ENCODE measurements around the gene SEC22B. TPM values are rescaled to one million over a fixed set of nuclear protein-coding genes. Genes with fewer than 3 reads are reported as not detected.
"Not testable (repeated sequence)": the region's sequence is repeated elsewhere in the genome, so short reads cannot be mapped to it uniquely, and the experiment has no call there.

SEC22B gene
- total and polyA plus RNA-seq, 12 donors: 18.0 to 59.8 (median 31.8) TPM

GRCh38 chr1:120103768-120104167 lies 72.6 kb downstream of the SEC22B start:
- H3K27ac ChIP-seq; intact Hi-C loops (cut with DNase I); H3K27me3 ChIP-seq; H3K4me1 ChIP-seq (replicated peaks in 1 of 2); H3K4me3 ChIP-seq; H3K36me3 ChIP-seq (replicated peaks in 1 of 2); H3K9me3 ChIP-seq (replicated peaks in 1 of 3); DNase-seq: not testable (repeated sequence)
- WGBS, 4 donors: no CpG with 5 or more reads among the region's 3 CpGs

GRCh38 chr1:120101593-120101992 lies 74.7 kb downstream of the SEC22B start:
- H3K4me1 ChIP-seq (replicated peaks in 1 of 2); H3K27me3 ChIP-seq; H3K4me3 ChIP-seq; H3K9me3 ChIP-seq (replicated peaks in 1 of 3); DNase-seq; H3K27ac ChIP-seq; intact Hi-C loops (cut with DNase I); H3K36me3 ChIP-seq (replicated peaks in 1 of 2): not testable (repeated sequence)
- 58 to 95% (median 88%) methylated on average over 1 of the region's 1 CpG; no CpG with 5 or more reads in 1 of the 4 donors for WGBS, 4 donors

Small RNA genes lying within 50 kb of the gene (small RNA-seq; reads per million reads assigned to genes)
- gene RNU6-465P: 0 reads per million in 2 donors

Other genes starting within 250 kb of the SEC22B start
- gene NOTCH2, start 106.9 kb downstream of the SEC22B start, total RNA-seq: 100 to 1,000 TPM in 2 of 9 donors, 10 to 100 TPM in 7; 56.0 to 138 (median 77.3) TPM
- 10 to 100 TPM in 1 of 3 donors, 1 to 10 TPM in 2; 5.4 to 21.1 (median 9.3) TPM for gene NOTCH2, start 106.9 kb downstream of the SEC22B start, polyA plus RNA-seq
- gene NBPF8, start 238.5 kb upstream of the SEC22B start, total RNA-seq: 1 to 10 TPM; 3.7 to 8.9 (median 5.9) TPM
- 10 to 100 TPM in 1 of 3 donors, 1 to 10 TPM in 2; 5.4 to 13.3 (median 7.0) TPM for gene NBPF8, start 238.5 kb upstream of the SEC22B start, polyA plus RNA-seq

Data from adrenal gland (tissue), 12 donors.